Astrocyte (in vitro differentiated cells and primary cell): ENCODE data around the gene ST8SIA5. TPM values are rescaled to one million over a fixed set of nuclear protein-coding genes. Genes with fewer than 3 reads are reported as not detected.

ENCODE experiments used
- DNase-seq: peaks from one replicate; pipeline ENCODE4 v3.0.0-alpha.2; 2010; ENCODE audit warnings: low read depth
- FAIRE-seq: peaks from 2 replicates; lab custom pipeline; 2011; peaks lifted over from hg19 to GRCh38; lab: Jason Lieb, UNC
- H2AFZ ChIP-seq: 2 replicates; pipeline ENCODE4 v1.6.0; 2012; ENCODE audit warnings: low read depth, low read length, inconsistent platforms
- H3K27ac ChIP-seq: 2 replicates; pipeline ENCODE4 v1.5.1; 2011; ENCODE audit warnings: low read depth, low read length, inconsistent platforms
- H3K27me3 ChIP-seq: 2 replicates; pipeline ENCODE4 v1.6.0; 2011; ENCODE audit warnings: low read length, inconsistent platforms; ENCODE audit not compliant: insufficient read depth
- H3K36me3 ChIP-seq: 2 replicates; pipeline ENCODE4 v1.5.1; 2011; ENCODE audit warnings: low read length, inconsistent platforms; ENCODE audit not compliant: insufficient read depth
- H3K4me1 ChIP-seq: 2 replicates; pipeline ENCODE4 v1.5.1; 2011; ENCODE audit warnings: low read length, inconsistent platforms; ENCODE audit not compliant: insufficient read depth
- H3K4me2 ChIP-seq: 2 replicates; pipeline ENCODE4 v1.6.0; 2012; ENCODE audit warnings: low read length, inconsistent platforms
- H3K4me3 ChIP-seq: 2 replicates; pipeline ENCODE4 v1.5.1; 2011; ENCODE audit warnings: low read depth, mild to moderate bottlenecking, low read length, inconsistent platforms; ENCODE audit not compliant: insufficient read depth
- H3K79me2 ChIP-seq: 2 replicates; pipeline ENCODE4 v1.6.0; 2012; ENCODE audit warnings: mild to moderate bottlenecking, low read length, inconsistent platforms; ENCODE audit not compliant: insufficient read depth
- H3K9ac ChIP-seq: 2 replicates; pipeline ENCODE4 v1.6.0; 2012; ENCODE audit warnings: mild to moderate bottlenecking, low read length, inconsistent platforms
- H3K9me3 ChIP-seq: 2 replicates; pipeline ENCODE4 v1.5.1; 2012; ENCODE audit warnings: low read depth, mild to moderate bottlenecking, low read length, inconsistent platforms; ENCODE audit not compliant: insufficient read depth
- H4K20me1 ChIP-seq: 2 replicates; pipeline ENCODE4 v1.6.0; 2012; ENCODE audit warnings: low read length, inconsistent platforms; ENCODE audit not compliant: insufficient read depth
- H3K27ac Mint-ChIP-seq: one replicate; pipeline ENCODE4 v1.8.0; 2021; ENCODE audit warnings: mild to moderate bottlenecking, mixed read lengths; ENCODE audit not compliant: unreplicated experiment
- H3K27me3 Mint-ChIP-seq: one replicate; pipeline ENCODE4 v1.8.0; 2021; ENCODE audit warnings: low read depth, mixed read lengths; ENCODE audit not compliant: unreplicated experiment
- H3K36me3 Mint-ChIP-seq: one replicate; pipeline ENCODE4 v1.8.0; 2021; ENCODE audit warnings: low read depth, mixed read lengths; ENCODE audit not compliant: unreplicated experiment
- H3K4me1 Mint-ChIP-seq: one replicate; pipeline ENCODE4 v1.8.0; 2021; ENCODE audit warnings: low read depth, mixed read lengths; ENCODE audit not compliant: unreplicated experiment
- H3K4me3 Mint-ChIP-seq: one replicate; pipeline ENCODE4 v1.8.0; 2021; ENCODE audit warnings: mild to moderate bottlenecking, moderate library complexity, mixed read lengths; ENCODE audit not compliant: unreplicated experiment
- H3K9me3 Mint-ChIP-seq: one replicate; pipeline ENCODE4 v1.8.0; 2021; ENCODE audit warnings: mild to moderate bottlenecking, mixed read lengths; ENCODE audit not compliant: unreplicated experiment
- EZH2 ChIP-seq: IDR thresholded peaks from 2 replicates; pipeline ENCODE4 v1.6.1; 2012; ENCODE audit warnings: mild to moderate bottlenecking, low read length, inconsistent platforms; ENCODE audit not compliant: insufficient read depth
- total RNA-seq: library from RNA; stranded (reverse); gene quantifications from 2 replicates; pipeline ENCODE4 v1.2.1, GENCODE V29; 2021
- TF ChIP-seq, protein P1 (sequence below): IDR thresholded peaks from 2 replicates; pipeline ENCODE4 v1.5.1; 2011; ENCODE audit warnings: low read depth, mild to moderate bottlenecking, inconsistent platforms, low read length, moderate library complexity; ENCODE audit not compliant: insufficient read depth

Gene ST8SIA5
- total RNA-seq, 1 donor from 2014 or later = 0.36 TPM

DNA sequence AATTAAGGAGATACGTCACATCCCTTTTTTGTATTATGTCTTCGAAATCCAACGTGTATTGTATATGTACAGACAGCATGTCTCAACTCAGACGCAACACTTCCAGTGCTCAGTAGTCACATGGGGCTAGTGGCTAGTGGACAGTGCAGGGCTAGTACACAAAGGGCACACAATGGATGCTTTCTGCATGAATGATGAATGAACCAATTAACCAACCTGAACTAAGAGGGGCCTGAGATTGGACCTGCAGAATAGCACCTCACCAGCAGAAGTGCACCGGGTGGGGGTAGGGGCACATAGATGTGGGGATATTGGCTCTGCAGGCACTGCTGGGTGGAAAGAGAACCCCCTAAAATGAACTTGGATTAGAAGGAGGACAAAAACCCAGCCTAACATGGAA, 20.7 kb downstream of the ST8SIA5 start:
- Histone ChIP-seq H3K36me3 (no peaks in the 10 kb centered on the region), H2AFZ (no peak overlapping the region), H4K20me1 (no peaks in the 10 kb centered on the region), H3K4me2 (no peak overlapping the region), H3K4me1 (no peaks in the 10 kb centered on the region), H3K4me3 (no peak overlapping the region), H3K79me2 (no peaks in the 10 kb centered on the region), H3K27ac (no peak overlapping the region), H3K27me3 (no peaks in the 10 kb centered on the region), H3K9ac (no peak overlapping the region), H3K9me3 (no peaks in the 10 kb centered on the region)
- Mint-ChIP-seq H3K36me3 (no peaks in the 10 kb centered on the region), H3K27ac (no peak overlapping the region), H3K4me1 (no peaks in the 10 kb centered on the region), H3K27me3 (peaks cover 6% of the 10 kb centered on the region), H3K4me3 (no peak overlapping the region), H3K9me3 (no peaks in the 10 kb centered on the region)
- DNase-seq = no peak
- FAIRE-seq = no peak
- TF ChIP-seq, protein P1, sequence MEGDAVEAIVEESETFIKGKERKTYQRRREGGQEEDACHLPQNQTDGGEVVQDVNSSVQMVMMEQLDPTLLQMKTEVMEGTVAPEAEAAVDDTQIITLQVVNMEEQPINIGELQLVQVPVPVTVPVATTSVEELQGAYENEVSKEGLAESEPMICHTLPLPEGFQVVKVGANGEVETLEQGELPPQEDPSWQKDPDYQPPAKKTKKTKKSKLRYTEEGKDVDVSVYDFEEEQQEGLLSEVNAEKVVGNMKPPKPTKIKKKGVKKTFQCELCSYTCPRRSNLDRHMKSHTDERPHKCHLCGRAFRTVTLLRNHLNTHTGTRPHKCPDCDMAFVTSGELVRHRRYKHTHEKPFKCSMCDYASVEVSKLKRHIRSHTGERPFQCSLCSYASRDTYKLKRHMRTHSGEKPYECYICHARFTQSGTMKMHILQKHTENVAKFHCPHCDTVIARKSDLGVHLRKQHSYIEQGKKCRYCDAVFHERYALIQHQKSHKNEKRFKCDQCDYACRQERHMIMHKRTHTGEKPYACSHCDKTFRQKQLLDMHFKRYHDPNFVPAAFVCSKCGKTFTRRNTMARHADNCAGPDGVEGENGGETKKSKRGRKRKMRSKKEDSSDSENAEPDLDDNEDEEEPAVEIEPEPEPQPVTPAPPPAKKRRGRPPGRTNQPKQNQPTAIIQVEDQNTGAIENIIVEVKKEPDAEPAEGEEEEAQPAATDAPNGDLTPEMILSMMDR = no peak
- no peak for TF ChIP-seq EZH2

DNA sequence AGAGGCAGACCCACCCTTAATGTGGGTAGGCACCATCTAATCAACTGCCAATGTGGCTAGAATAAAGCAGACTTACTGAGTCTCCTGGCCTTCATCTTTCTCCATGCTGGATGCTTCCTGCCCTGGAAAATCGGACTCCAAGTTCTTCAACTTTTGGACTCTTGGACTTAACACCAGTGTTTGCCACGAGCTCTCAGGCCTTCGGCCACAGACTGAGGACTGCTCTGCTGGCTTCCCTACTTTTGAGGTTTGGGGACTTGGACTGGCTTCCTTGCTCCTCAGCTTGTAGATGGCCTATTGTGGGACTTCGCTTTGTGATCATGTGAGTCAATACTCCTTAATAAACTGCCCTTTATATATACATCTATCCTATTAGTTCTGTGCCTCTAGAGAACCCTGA, 21.9 kb downstream of the ST8SIA5 start:
- no peak for FAIRE-seq

DNA sequence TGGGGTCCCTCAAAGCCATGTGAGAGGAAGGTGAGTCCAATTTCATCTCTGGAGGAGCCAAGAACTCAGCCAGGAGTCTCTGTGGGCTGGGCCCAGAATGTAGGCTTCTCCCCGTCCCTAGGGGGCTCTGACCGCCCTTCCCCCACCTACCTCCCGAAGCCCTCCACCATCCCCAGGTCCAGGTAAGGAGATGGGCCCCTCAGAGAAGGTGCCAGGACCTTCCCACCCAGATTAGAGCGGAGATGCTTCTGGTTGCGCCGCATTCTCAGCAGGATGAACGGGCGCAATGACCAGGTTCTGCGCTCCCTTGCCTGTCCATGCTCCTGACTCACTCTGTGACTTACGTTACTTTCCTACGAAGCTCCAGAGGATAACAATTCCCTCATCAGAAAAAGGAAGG, 23.0 kb downstream of the ST8SIA5 start:
- no peak overlapping the region for H3K9ac ChIP-seq
- no peaks in the 10 kb centered on the region for H3K27me3 ChIP-seq
- no peak overlapping the region for H3K27ac Mint-ChIP-seq
- peaks cover 12% of the 10 kb centered on the region for H3K9me3 Mint-ChIP-seq
- no peak overlapping the region for H2AFZ ChIP-seq
- no peak overlapping the region for H3K4me3 Mint-ChIP-seq
- H4K20me1 ChIP-seq = no peaks in the 10 kb centered on the region
- H3K36me3 Mint-ChIP-seq = no peaks in the 10 kb centered on the region
- H3K27ac ChIP-seq = no peak overlapping the region
- H3K36me3 ChIP-seq = no peaks in the 10 kb centered on the region
- TF ChIP-seq EZH2 = no peak
- TF ChIP-seq, protein P1 = no peak
- H3K27me3 Mint-ChIP-seq = peaks cover 6% of the 10 kb centered on the region
- no peak overlapping the region for H3K4me2 ChIP-seq
- no peaks in the 10 kb centered on the region for H3K4me1 Mint-ChIP-seq
- no peak for FAIRE-seq
- no peak for DNase-seq
- H3K79me2 ChIP-seq = no peaks in the 10 kb centered on the region
- H3K9me3 ChIP-seq = peaks cover 3% of the 10 kb centered on the region
- H3K4me1 ChIP-seq = no peaks in the 10 kb centered on the region
- H3K4me3 ChIP-seq = no peak overlapping the region

More for the DNA sequence above, 21.9 kb downstream of the ST8SIA5 start:
- no peak overlapping the region for H2AFZ ChIP-seq
- H4K20me1 ChIP-seq = no peaks in the 10 kb centered on the region
- no peaks in the 10 kb centered on the region for H3K4me1 ChIP-seq
- H3K4me3 ChIP-seq = no peak overlapping the region
- Mint-ChIP-seq H3K27ac (no peak overlapping the region), H3K4me1 (no peaks in the 10 kb centered on the region), H3K36me3 (no peaks in the 10 kb centered on the region), H3K9me3 (peaks cover 4% of the 10 kb centered on the region), H3K27me3 (peaks cover 6% of the 10 kb centered on the region), H3K4me3 (no peak overlapping the region)
- no peaks in the 10 kb centered on the region for H3K27me3 ChIP-seq
- no peaks in the 10 kb centered on the region for H3K36me3 ChIP-seq
- H3K4me2 ChIP-seq = no peak overlapping the region
- peaks cover 2% of the 10 kb centered on the region for H3K9me3 ChIP-seq
- no peak overlapping the region for H3K27ac ChIP-seq
- H3K79me2 ChIP-seq = no peaks in the 10 kb centered on the region
- no peak overlapping the region for H3K9ac ChIP-seq
- TF ChIP-seq, protein P1 = no peak
- no peak for DNase-seq
